HCT116 (cell line): ENCODE measurements around the gene LY9. TPM values are rescaled to one million over a fixed set of nuclear protein-coding genes. Genes with fewer than 3 reads are reported as not detected.
"Not testable (repeated sequence)": the region's sequence is repeated elsewhere in the genome, so short reads cannot be mapped to it uniquely, and the experiment has no call there.

Experiments used
- ATAC-seq: fragments of 200-7000 bp; cut with Tn5 transposase; 2 replicates; pipeline ENCODE4 v1.9.1; 2020; ENCODE audit warnings: mild to moderate bottlenecking, moderate library complexity
- BruUV-seq: library from RNA; stranded (reverse); fragments of 400-500 nt; replicated peaks from 2 replicates; lab custom pipeline; 2021; lab: Mats Ljungman, UMichigan
- CTCF ChIA-PET: fragments of 300-600 bp; sonication (Branson Sonifier 250); formaldehyde crosslinking; loops from one replicate; lab custom pipeline; 2021; ENCODE audit warnings: antibody characterized with exemption; lab: Charles Lee
- POLR2A ChIA-PET: fragments of 300-600, 350-600 bp; sonication (Branson Sonifier 250); formaldehyde crosslinking; loops from one replicate; lab custom pipeline; 2021; ENCODE audit warnings: antibody characterized with exemption; lab: Charles Lee
- RAD21 ChIA-PET, 2 experiments: fragments of 300-600 bp; sonication (Branson Sonifier 250); formaldehyde crosslinking; loops; one replicate each; lab custom pipeline; 2023; ENCODE audit warnings: low total read pairs in 2 of 2; ENCODE audit not compliant: uncharacterized antibody in 2 of 2, unreplicated experiment in 2 of 2, low non-redundant PET in 1 of 2; lab: Charles Lee
- DNase-seq: peaks from one replicate; pipeline ENCODE4 v3.0.0-alpha.2; 2010; ENCODE audit warnings: low read depth, low spot score
- H2AFZ ChIP-seq: fragments of 200-600 bp; shearing (Covaris generic), sonication (generic); 2 replicates; pipeline ENCODE4 v1.6.1; 2017; ENCODE audit warnings: low read depth, mixed run types, mixed read lengths, antibody characterized with exemption, low read length; ENCODE audit not compliant: poor library complexity, severe bottlenecking
- H3K27ac ChIP-seq: 2 replicates; pipeline ENCODE4 v1.5.1; 2012; ENCODE audit warnings: low read depth, low read length
- H3K27me3 ChIP-seq: fragments of 200-600 bp; sonication (generic); 2 replicates; pipeline ENCODE4 v1.6.1; 2016; ENCODE audit warnings: mixed run types, low read length, mixed read lengths; ENCODE audit not compliant: insufficient read depth
- H3K36me3 ChIP-seq, 2 experiments: fragments of 200-500 bp in 1 of 2; fragments of 200-600 bp in 1 of 2; sonication (Bioruptor generic) in 1 of 2; sonication (generic) in 1 of 2; 2 replicates each; pipeline versions ENCODE4 v1.5.1 to v1.6.1; 2014 to 2016; ENCODE audit warnings: low read length in 2 of 2, inconsistent platforms in 1 of 2, mixed read lengths in 1 of 2, mixed run types in 1 of 2; ENCODE audit not compliant: insufficient read depth in 2 of 2, control insufficient read depth in 1 of 2
- H3K4me1 ChIP-seq, 2 experiments: fragments of 200-600 bp in 1 of 2; sonication (generic) in 1 of 2; 2 replicates each; pipeline versions ENCODE4 v1.5.1 to v1.6.1; 2012 to 2017; ENCODE audit warnings: low read length in 2 of 2, inconsistent platforms in 1 of 2, mild to moderate bottlenecking in 1 of 2, mixed read lengths in 1 of 2, mixed run types in 1 of 2, moderate library complexity in 1 of 2; ENCODE audit not compliant: insufficient read depth in 2 of 2, control insufficient read depth in 1 of 2
- H3K4me2 ChIP-seq: fragments of 200-600 bp; sonication (generic); 2 replicates; pipeline ENCODE4 v1.6.1; 2017; ENCODE audit warnings: mixed run types, low read length, mixed read lengths
- H3K4me3 ChIP-seq, 2 experiments: fragments of 200-600 bp in 1 of 2; sonication (generic) in 1 of 2; replicated peaks in 1 of 2; 2 replicates each; pipeline ENCODE4 v1.5.1; 2011 to 2016; ENCODE audit warnings: low read length in 2 of 2, control low read depth in 1 of 2, low read depth in 1 of 2, mild to moderate bottlenecking in 1 of 2, mixed read lengths in 1 of 2, mixed run types in 1 of 2
- H3K79me2 ChIP-seq: fragments of 200-600 bp; sonication (generic); 2 replicates; pipeline ENCODE4 v1.6.1; 2017; ENCODE audit warnings: mild to moderate bottlenecking, mixed run types, low read length, moderate library complexity, mixed read lengths; ENCODE audit not compliant: insufficient read depth
- H3K9ac ChIP-seq: fragments of 200-600 bp; sonication (generic); 2 replicates; pipeline ENCODE4 v1.6.1; 2016; ENCODE audit warnings: low read length, mixed read lengths
- H3K9me2 ChIP-seq: fragments of 200-600 bp; sonication (generic), shearing (Covaris generic); 2 replicates; pipeline ENCODE4 v1.6.1; 2017; ENCODE audit warnings: mixed run types, mild to moderate bottlenecking, moderate library complexity; ENCODE audit not compliant: insufficient read depth
- H3K9me3 ChIP-seq, 2 experiments: fragments of 200-500 bp in 1 of 2; fragments of 200-600 bp in 1 of 2; sonication (Bioruptor generic) in 1 of 2; sonication (generic) in 1 of 2; 2 replicates each; pipeline ENCODE4 v1.6.1; 2014 to 2017; ENCODE audit warnings: low read length in 2 of 2, mixed read lengths in 2 of 2, inconsistent platforms in 1 of 2, low read depth in 1 of 2, mild to moderate bottlenecking in 1 of 2, mixed run types in 1 of 2, moderate library complexity in 1 of 2; ENCODE audit not compliant: control insufficient read depth in 1 of 2, insufficient read depth in 1 of 2
- H4K20me1 ChIP-seq: fragments of 200-600 bp; sonication (generic), shearing (Covaris generic); 2 replicates; pipeline ENCODE4 v1.6.1; 2017; ENCODE audit warnings: mixed run types, mild to moderate bottlenecking, moderate library complexity; ENCODE audit not compliant: insufficient read depth
- CEBPB ChIP-seq: IDR thresholded peaks from 2 replicates; pipeline ENCODE4 v1.6.1; 2012; ENCODE audit warnings: low read depth
- EZH2 ChIP-seq: fragments of 200-600 bp; sonication (generic); IDR thresholded peaks from 2 replicates; pipeline ENCODE4 v1.6.1; 2017; ENCODE audit warnings: antibody characterized with exemption, mixed run types
- EZH2phosphoT487 ChIP-seq: fragments of 200-600 bp; IDR thresholded peaks from 2 replicates; pipeline ENCODE4 v1.6.1; 2018; ENCODE audit warnings: antibody characterized with exemption, borderline replicate concordance
- FOSL1 ChIP-seq: IDR thresholded peaks from 2 replicates; pipeline ENCODE4 v1.6.1; 2012; ENCODE audit warnings: low read depth
- POLR2A ChIP-seq: IDR thresholded peaks from 2 replicates; pipeline ENCODE4 v1.7.0; 2011; ENCODE audit warnings: borderline replicate concordance; ENCODE audit not compliant: insufficient read depth, insufficient read length; ENCODE audit errors: extremely low read depth
- POLR2AphosphoS5 ChIP-seq: IDR thresholded peaks from 2 replicates; pipeline ENCODE4 v1.6.1; 2011; ENCODE audit warnings: mild to moderate bottlenecking, low read depth, low read length, moderate library complexity
- RAD21 ChIP-seq: IDR thresholded peaks from 2 replicates; pipeline ENCODE4 v1.6.1; 2012; ENCODE audit warnings: low read depth, mild to moderate bottlenecking
- REST ChIP-seq: IDR thresholded peaks from 2 replicates; pipeline ENCODE4 v1.6.1; 2012; ENCODE audit warnings: low read depth
- SIN3A ChIP-seq: IDR thresholded peaks from 2 replicates; pipeline ENCODE4 v1.6.1; 2012; ENCODE audit warnings: low read depth
- ZBTB33 ChIP-seq: IDR thresholded peaks from 2 replicates; pipeline ENCODE4 v1.6.1; 2011; ENCODE audit warnings: mild to moderate bottlenecking, low read length, moderate library complexity; ENCODE audit not compliant: insufficient replicate concordance; ENCODE audit errors: extremely low read depth
- ZFX ChIP-seq: fragments of 450-650 bp; IDR thresholded peaks from 2 replicates; pipeline ENCODE4 v1.6.1; 2017
- intact Hi-C: fragments of 100-400 bp; cut with micrococcal nuclease; formaldehyde crosslinking; loops from 2 replicates; pipeline ENCODE4 v1.10.0; 2022
- total RNA-seq: library from RNA; stranded (reverse); gene quantifications from one replicate; pipeline ENCODE4 v1.2.1, GENCODE V29; 2021; ENCODE audit not compliant: unreplicated experiment
- TF ChIP-seq, protein P1 (sequence below): IDR thresholded peaks from 2 replicates; pipeline ENCODE4 v1.6.1; 2012

The LY9 gene
- total RNA-seq, 1 experiment from 2014 or later, result 0.22 TPM

GRCh38 chr1:160874935-160875334, 79.0 kb downstream of the LY9 start:
- CTCF ChIA-PET, result no interaction called here

GRCh38 chr1:160875591-160875990, 79.6 kb downstream of the LY9 start:
- H3K9me2 ChIP-seq, H2AFZ ChIP-seq, H4K20me1 ChIP-seq, CTCF ChIA-PET, H3K36me3 ChIP-seq, H3K27me3 ChIP-seq, H3K4me2 ChIP-seq, H3K79me2 ChIP-seq, H3K9ac ChIP-seq, H3K9me3 ChIP-seq, DNase-seq, H3K27ac ChIP-seq, BruUV-seq, H3K4me3 ChIP-seq, POLR2A ChIA-PET, intact Hi-C loops, ATAC-seq, H3K4me1 ChIP-seq, RAD21 ChIA-PET: not testable (repeated sequence)

More at GRCh38 chr1:160874935-160875334, 79.0 kb downstream of the LY9 start:
- POLR2A ChIA-PET, result no interaction called here
- H4K20me1 ChIP-seq, result no peaks in the 10 kb centered on the region
- no peaks in the 10 kb centered on the region for H3K36me3 ChIP-seq
- no peak overlapping the region for H3K4me3 ChIP-seq
- no peak overlapping the region for H3K27ac ChIP-seq
- DNase-seq (no peak), ATAC-seq (no peak)
- no peaks in the 10 kb centered on the region for H3K9me3 ChIP-seq
- no peaks in the 10 kb centered on the region for H3K9me2 ChIP-seq
- RAD21 ChIA-PET, result no interaction called here
- no peak overlapping the region for H3K9ac ChIP-seq
- H3K79me2 ChIP-seq, result no peaks in the 10 kb centered on the region
- no TSS peak for BruUV-seq
- H3K4me2 ChIP-seq, result no peak overlapping the region
- intact Hi-C loops, result no loop called here
- no peaks in the 10 kb centered on the region for H3K4me1 ChIP-seq
- TF ChIP-seq POLR2A (no peak), ZFX (no peak), EZH2 (no peak), SIN3A (no peak), POLR2AphosphoS5 (no peak), CEBPB (no peak), EZH2phosphoT487 (no peak), RAD21 (no peak), REST (no peak), ZBTB33 (no peak), FOSL1 (no peak)
- TF ChIP-seq, protein P1, sequence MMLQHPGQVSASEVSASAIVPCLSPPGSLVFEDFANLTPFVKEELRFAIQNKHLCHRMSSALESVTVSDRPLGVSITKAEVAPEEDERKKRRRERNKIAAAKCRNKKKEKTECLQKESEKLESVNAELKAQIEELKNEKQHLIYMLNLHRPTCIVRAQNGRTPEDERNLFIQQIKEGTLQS, result no peak
- H2AFZ ChIP-seq, result no peak overlapping the region
- no peaks in the 10 kb centered on the region for H3K27me3 ChIP-seq
